Measurements from ENCODE around the gene HHATL. TPM values are rescaled to one million over a fixed set of nuclear protein-coding genes. Genes with fewer than 3 reads are reported as not detected.

Gene HHATL
- total RNA-seq, 1 donor from 2014 or later: not detected

DNA sequence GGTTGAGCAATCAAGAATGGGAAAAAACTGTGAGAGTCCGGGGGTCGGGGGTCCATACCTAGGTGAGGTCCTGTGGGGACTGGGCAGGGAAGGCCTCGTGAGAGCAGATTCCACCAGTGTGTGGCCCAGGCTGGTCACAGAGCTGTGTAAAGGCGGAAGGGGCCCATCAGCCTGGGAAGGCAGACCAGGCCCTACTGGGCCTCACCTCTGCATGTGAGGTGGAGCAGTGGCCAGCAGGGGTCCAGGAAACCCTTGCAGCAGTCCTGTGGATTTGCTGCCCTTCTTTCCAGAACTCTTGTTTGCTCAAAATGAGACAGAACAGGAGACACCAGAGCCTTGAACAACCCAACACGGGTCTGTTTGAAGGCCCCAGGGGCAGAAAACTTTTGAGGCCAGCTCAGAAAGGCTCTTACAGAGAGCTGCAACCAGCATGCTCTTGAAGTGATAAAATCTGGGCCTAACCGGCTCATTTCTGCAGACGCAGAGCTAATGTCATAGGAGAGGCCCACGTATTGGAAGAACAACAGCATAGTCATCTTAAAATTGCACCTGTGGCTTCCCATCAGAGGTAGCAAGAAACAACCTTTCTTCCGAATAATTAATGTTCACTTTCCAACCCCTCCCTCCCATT is 30.3 kb upstream of the HHATL start:
- no peaks in the 10 kb centered on the region for H3K36me3 ChIP-seq
- intact Hi-C loops (cut with DNase I): no loop called here
- H3K27ac ChIP-seq: no peak overlapping the region
- peaks cover 0 to 3% of the 10 kb centered on the region in 2 donors for H3K4me1 ChIP-seq
- no peak for DNase-seq (ENCODE audit: low spot score in 2 of 2)
- no peak overlapping the region for H3K4me3 ChIP-seq
- H3K9me3 ChIP-seq: no peaks in the 10 kb centered on the region
- TF ChIP-seq, protein P1, sequence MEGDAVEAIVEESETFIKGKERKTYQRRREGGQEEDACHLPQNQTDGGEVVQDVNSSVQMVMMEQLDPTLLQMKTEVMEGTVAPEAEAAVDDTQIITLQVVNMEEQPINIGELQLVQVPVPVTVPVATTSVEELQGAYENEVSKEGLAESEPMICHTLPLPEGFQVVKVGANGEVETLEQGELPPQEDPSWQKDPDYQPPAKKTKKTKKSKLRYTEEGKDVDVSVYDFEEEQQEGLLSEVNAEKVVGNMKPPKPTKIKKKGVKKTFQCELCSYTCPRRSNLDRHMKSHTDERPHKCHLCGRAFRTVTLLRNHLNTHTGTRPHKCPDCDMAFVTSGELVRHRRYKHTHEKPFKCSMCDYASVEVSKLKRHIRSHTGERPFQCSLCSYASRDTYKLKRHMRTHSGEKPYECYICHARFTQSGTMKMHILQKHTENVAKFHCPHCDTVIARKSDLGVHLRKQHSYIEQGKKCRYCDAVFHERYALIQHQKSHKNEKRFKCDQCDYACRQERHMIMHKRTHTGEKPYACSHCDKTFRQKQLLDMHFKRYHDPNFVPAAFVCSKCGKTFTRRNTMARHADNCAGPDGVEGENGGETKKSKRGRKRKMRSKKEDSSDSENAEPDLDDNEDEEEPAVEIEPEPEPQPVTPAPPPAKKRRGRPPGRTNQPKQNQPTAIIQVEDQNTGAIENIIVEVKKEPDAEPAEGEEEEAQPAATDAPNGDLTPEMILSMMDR (IDR thresholded peaks at IDR 0.05): no peak
- H3K27me3 ChIP-seq: no peaks in the 10 kb centered on the region

GRCh38 chr3:42732196-42732828 is 29.7 kb upstream of the HHATL start:
- DNase-seq (ENCODE audit: low spot score in 2 of 2): no peak
- intact Hi-C loops (cut with DNase I): no loop called here
- TF ChIP-seq, protein P1 (IDR thresholded peaks at IDR 0.05): no peak
- H3K4me3 ChIP-seq: no peak overlapping the region
- H3K27me3 ChIP-seq: no peaks in the 10 kb centered on the region
- H3K27ac ChIP-seq: no peak overlapping the region
- H3K36me3 ChIP-seq: no peaks in the 10 kb centered on the region
- no peaks in the 10 kb centered on the region for H3K9me3 ChIP-seq
- peaks cover 0 to 3% of the 10 kb centered on the region in 2 donors for H3K4me1 ChIP-seq

DNA sequence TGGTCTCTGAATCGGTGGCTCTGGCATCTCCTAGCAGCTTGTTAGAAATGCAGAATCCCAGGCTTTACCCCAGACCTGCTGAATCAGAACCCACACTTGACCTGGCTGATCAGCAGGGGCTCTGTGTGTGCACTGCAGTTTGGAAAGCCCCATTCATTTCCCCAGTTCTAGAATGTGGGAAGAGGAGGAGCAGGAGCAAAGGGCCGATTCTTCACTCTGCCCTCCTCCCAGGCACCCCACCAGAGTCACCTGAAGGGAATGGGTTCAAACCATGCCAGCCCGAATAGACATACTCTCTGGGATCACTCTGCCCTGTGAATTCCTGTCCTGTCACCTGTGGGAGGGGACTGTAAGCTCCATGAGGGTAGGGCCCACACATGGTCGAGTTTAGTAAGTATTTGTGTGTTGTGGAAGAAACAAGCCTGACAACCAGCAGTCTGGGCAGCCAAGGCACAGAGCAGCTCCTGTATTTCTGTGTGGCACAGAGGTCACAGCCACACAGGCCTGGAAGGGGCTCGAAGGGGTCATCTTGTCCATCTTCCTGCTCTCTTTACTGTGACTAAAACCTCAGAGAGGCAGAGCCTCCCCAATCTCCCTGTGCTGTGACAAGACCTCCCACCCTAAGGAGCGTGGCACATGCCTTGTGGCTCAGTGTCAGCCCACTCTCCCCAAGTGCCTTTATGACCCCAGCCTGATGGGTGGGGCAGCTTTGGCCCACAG is 29.0 kb upstream of the HHATL start:
- Histone ChIP-seq H3K9me3 (no peaks in the 10 kb centered on the region), H3K27me3 (no peaks in the 10 kb centered on the region), H3K36me3 (no peaks in the 10 kb centered on the region), H3K27ac (no peak overlapping the region), H3K4me3 (no peak overlapping the region), H3K4me1 (peaks cover 0 to 3% of the 10 kb centered on the region in 2 donors)
- TF ChIP-seq, protein P1 (IDR thresholded peaks at IDR 0.05): no peak
- DNase-seq (ENCODE audit: low spot score in 2 of 2): no peak
- intact Hi-C loops (cut with DNase I): no loop called here

DNA sequence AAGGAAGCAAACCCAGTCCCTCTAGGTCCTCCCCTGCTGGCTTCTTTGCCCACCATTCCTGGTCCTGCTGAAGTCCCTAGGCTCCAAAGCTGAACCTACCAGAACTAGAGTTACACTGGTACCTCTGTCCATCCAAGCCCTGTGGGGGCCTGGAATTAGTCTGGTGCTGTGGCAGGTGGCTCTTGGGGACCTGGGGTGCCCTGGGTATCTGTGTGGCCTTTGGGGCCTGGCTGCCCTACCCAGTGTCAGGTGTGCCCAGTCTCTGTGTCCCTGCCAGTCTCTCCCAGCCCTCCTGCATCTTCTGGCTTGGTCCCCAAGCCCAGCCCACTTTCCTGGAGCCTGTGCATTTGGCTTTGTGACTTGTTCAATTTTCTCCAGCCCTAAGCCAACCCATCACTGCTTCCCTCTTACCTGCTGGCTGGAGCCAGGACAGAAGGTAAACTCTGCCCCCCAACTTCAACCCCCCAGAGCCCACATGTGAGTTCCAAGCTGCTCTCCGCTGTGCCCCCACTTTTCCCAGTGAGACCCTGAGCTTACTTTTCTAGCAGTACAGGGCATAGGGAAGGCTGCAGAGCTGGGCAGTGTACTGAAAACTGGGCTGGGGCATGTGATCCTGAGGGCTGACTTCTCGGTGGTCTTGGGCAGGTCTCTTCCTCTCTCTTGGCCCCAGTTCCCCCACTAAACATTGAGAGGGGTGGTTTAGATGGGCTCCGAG is 28.3 kb upstream of the HHATL start:
- TF ChIP-seq, protein P1 (IDR thresholded peaks at IDR 0.05): no peak
- Histone ChIP-seq H3K4me1 (peaks cover 0 to 3% of the 10 kb centered on the region in 2 donors), H3K9me3 (no peaks in the 10 kb centered on the region), H3K27me3 (no peaks in the 10 kb centered on the region), H3K4me3 (no peak overlapping the region), H3K36me3 (no peaks in the 10 kb centered on the region), H3K27ac (no peak overlapping the region)
- intact Hi-C loops (cut with DNase I): no loop called here
- DNase-seq (ENCODE audit: low spot score in 2 of 2): no peak

DNA sequence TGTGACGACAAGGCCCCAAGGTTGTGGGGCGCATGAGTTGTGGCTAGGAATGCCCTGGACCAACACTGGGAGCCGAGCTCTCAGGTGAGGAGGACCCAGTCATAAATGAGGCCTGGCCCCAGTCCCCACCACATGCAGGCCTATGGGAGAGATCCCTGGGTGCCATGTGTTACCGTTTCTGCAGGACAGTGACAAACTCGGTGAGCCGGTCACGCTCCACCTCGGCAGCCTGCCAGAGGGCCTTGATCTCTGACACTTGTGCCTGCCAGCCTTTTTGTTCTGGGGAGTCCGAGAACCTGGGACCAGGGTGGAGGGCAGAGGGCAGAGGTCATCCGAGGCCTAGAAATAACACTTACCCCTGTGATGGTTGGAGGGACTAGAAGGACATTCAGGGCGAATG is 27.7 kb upstream of the HHATL start:
- Histone ChIP-seq H3K27ac (no peak overlapping the region), H3K4me1 (peaks cover 0 to 3% of the 10 kb centered on the region in 2 donors), H3K27me3 (no peaks in the 10 kb centered on the region), H3K4me3 (no peak overlapping the region), H3K36me3 (no peaks in the 10 kb centered on the region), H3K9me3 (no peaks in the 10 kb centered on the region)
- intact Hi-C loops (cut with DNase I): no loop called here
- DNase-seq (ENCODE audit: low spot score in 2 of 2): no peak
- TF ChIP-seq, protein P1 (IDR thresholded peaks at IDR 0.05): no peak

Measured in ascending aorta (tissue), 2 donors.